ENCODE data around the gene ATL3.
"Not testable (repeated sequence)": the region's sequence is repeated elsewhere in the genome, so short reads cannot be mapped to it uniquely, and the experiment has no call there.

The ATL3 gene

DNA sequence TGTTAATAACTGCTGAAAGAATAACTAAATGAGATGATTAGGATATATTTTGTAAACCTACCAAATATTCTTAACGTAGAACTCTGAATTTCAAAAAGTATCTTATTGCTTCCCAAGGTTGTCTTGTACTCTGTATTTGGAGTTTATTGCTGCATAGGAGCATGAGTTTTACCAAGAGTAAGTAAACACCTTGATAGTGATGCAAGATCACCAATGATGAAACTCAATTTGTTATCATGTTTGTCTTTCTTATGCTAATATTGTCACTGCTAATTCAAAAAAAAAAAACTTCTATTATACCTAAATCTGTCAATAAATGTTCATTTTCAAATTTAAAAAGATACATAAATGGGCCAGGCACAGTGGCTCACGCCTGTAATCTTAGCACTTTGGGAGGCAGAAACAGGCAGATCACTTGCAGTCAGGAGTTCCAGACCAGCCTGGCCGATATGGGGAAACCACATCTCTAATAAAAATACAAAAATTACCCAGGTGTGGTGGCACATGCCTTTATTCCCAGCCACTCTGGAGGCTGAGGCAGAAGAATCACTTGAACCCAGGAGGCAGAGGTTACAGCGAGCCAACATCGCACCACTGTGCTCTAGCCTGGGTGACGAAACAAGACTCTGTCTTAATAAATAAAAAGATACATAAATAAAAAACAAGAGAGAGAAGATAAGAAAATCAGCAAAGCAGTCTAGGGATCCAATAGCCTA is 84.6 kb downstream of the ATL3 start:
- DNase-seq = peak; percentile 4

DNA sequence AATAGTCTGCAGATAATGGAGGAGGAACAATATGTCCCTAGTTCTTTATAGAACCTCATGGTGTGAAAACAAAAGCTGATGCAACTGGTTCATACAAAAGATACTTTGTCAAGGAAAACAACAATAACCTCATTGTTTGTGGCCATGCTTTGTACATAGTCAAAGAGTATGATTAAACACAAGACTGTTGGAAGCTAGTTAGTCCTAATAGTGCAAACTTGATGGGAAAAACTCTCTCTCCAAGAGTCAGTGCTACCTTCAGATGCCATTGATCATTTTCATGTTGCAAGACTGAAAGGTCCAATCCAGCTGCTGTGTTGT is 87.9 kb downstream of the ATL3 start:
- no peak for DNase-seq

DNA sequence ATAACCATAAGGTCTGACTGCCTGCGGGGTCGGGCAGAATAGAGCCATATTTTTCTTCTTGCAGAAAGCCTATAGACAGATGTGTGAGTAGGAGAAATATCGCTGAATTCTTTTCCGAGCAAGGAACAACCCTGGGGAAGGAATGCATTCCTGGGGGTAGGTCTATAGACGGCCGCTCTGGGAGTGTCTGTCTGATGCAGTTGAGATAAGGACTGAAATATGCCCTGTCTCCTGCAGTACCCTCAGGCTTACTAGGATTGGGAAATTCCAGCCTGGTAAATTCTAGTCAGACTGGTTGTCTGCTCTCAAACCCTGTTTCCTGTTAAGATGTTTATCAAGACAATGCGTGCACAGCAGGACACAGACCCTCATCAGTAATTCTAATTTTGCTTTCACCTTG is 90.0 kb downstream of the ATL3 start:
- DNase-seq = not testable (repeated sequence)

DNA sequence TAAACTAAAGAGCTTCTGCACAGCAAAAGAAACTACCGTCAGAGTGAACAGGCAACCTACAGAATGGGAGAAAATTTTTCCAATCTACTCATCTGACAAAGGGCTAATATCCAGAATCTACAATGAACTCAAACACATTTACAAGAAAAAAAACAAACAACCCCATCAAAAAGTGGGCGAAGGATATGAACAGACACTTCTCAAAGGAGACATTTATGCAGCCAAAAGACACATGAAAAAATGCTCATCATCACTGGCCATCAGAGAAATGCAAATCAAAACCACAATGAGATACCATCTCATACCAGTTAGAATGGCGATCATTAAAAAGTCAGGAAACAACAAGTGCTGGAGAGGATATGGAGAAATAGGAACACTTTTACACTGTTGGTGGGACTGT is 92.3 kb downstream of the ATL3 start:
- not testable (repeated sequence) for DNase-seq

DNA sequence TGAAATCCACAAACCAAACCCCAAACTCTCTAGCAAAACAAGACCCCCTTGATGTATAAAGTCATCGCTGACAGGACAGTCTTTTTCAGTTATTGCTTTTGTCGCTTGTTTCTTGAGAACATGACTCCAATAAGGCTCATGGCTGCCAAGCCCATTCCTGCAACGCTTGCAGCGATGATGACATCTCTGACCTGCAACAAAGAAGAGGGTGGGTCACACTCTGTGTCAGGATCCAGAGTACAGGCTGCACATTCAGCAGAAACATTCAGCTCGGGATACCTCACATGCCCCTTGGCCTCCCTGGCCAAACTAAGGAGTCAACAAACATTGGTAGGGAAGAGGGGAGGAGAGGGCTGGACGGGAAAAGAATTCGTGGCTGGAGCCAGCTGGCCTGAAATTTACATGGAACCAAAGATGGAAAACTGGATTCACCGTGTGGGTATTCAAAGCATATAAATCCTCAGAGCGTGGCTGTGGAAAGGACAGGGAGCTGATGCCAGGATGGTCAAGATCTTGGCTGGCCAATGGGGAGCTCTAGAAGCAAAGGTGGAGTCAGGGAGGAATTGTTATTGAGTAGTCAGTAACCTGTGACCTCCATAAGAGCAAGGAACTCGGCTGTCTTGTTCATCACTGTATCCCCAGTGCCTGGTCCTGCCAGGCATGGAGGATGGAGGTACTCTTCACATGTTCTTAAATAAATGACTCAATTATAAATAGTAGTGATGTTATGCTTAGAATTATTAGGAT is 96.1 kb downstream of the ATL3 start:
- DNase-seq = no peak

Measured in activated CD8-positive, alpha-beta memory T cell treated with anti-CD3 and anti-CD28 coated beads, Interleukin-2, amount 50 U/mL, for 48 hours (primary cell).